Aorta (tissue), 5 donors: ENCODE data around the gene SPDEF. TPM values are rescaled to one million over a fixed set of nuclear protein-coding genes. Genes with fewer than 3 reads are reported as not detected.

Experiments
- ATAC-seq: fragments of 200-7000 bp; cut with Tn5 transposase; one replicate; pipeline ENCODE4 v1.9.1; 2022; ENCODE audit warnings: moderate library complexity; ENCODE audit not compliant: low FRiP score
- DNase-seq, 2 donors: peaks; one replicate each; pipeline ENCODE4 v3.0.0-alpha.2; 2020
- H3K27ac ChIP-seq, 2 donors: one replicate each; pipeline ENCODE4 v1.5.1; 2013; ENCODE audit warnings: low read length in 2 of 2, mild to moderate bottlenecking in 2 of 2, moderate library complexity in 2 of 2, control low read depth in 1 of 2, inconsistent platforms in 1 of 2, low read depth in 1 of 2
- H3K27me3 ChIP-seq, 2 donors: one replicate each; pipeline ENCODE4 v1.6.1; 2013; ENCODE audit warnings: control low read depth in 1 of 2, low read length in 1 of 2, mild to moderate bottlenecking in 1 of 2, moderate library complexity in 1 of 2; ENCODE audit not compliant: insufficient read depth in 2 of 2, control insufficient read depth in 1 of 2
- H3K36me3 ChIP-seq, 2 donors: one replicate each; pipeline ENCODE4 v1.6.1; 2013; ENCODE audit warnings: control low read depth in 1 of 2, low read length in 1 of 2, mild to moderate bottlenecking in 1 of 2; ENCODE audit not compliant: insufficient read depth in 2 of 2, control insufficient read depth in 1 of 2
- H3K4me1 ChIP-seq, 2 donors: one replicate each; pipeline ENCODE4 v1.6.1; 2013; ENCODE audit warnings: low read length in 2 of 2, control low read depth in 1 of 2, mild to moderate bottlenecking in 1 of 2, moderate library complexity in 1 of 2; ENCODE audit not compliant: insufficient read depth in 2 of 2, control insufficient read depth in 1 of 2
- H3K4me3 ChIP-seq, 2 donors: one replicate each; pipeline ENCODE4 v1.5.1; 2013; ENCODE audit warnings: low read length in 2 of 2, control low read depth in 1 of 2, mild to moderate bottlenecking in 1 of 2
- H3K9me3 ChIP-seq: one replicate; pipeline ENCODE4 v1.6.1; 2013; ENCODE audit warnings: mild to moderate bottlenecking, low read length; ENCODE audit not compliant: control insufficient read depth
- WGBS, 2 donors: extraction: QIAGEN DNeasy Blood & Tissue Kit; methylation state at CpG; one replicate each; pipeline ENCODE4 v1.1.7; 2013; 5-methylcytosine and 5-hydroxymethylcytosine counted together
- intact Hi-C, 2 donors: fragments of 100-400 bp; cut with DNase I; formaldehyde crosslinking; loops; one replicate each; pipeline versions ENCODE4 v1.14.2 to v1.15.0; 2022
- polyA plus RNA-seq, 2 donors: library from polyadenylated mRNA; stranded (reverse); fragments of 200-250 nt; gene quantifications; one replicate each; pipeline ENCODE4 v1.2.3, GENCODE V29; 2013
- total RNA-seq, 2 donors: library from RNA; stranded (reverse); fragmentation: NEBNext Ultra II Directional; extraction: Animal tissue kit (Norgen Biotek cat#: 25700); gene quantifications; one replicate each; pipeline ENCODE4 v1.2.1, GENCODE V29; 2021
- donor health status: healthy with polysubstance abuse.
- donor health status: Bipolar disorder and iron deficiency.
- donor health status: DM: no; HTN: no; CAD: no.
- donor health status: DM: no; HTN: no; CAD: no.
- donor health status: DM: yes; HTN: yes; CAD: no.

SPDEF gene
- total and polyA plus RNA-seq, 4 donors: 0.23 to 3.0 (median 0.67) TPM; not detected in 1

GRCh38 chr6:34578445-34579262 is 22.5 kb upstream of the SPDEF start:
- intact Hi-C loops: no loop called here
- no peaks in the 10 kb centered on the region for H3K27me3 ChIP-seq
- ATAC-seq (no peak), DNase-seq (peak in 1 of 2 donors; percentile 10)
- H3K9me3 ChIP-seq: no peaks in the 10 kb centered on the region
- WGBS, 2 donors: 93 to 96% methylated on average over 7 of the region's 7 CpGs
- no peak overlapping the region for H3K27ac ChIP-seq
- H3K4me3 ChIP-seq: no peak overlapping the region
- H3K36me3 ChIP-seq: no peaks in the 10 kb centered on the region
- no peaks in the 10 kb centered on the region for H3K4me1 ChIP-seq

GRCh38 chr6:34576286-34576955 is 20.3 kb upstream of the SPDEF start:
- Histone ChIP-seq H3K36me3 (no peaks in the 10 kb centered on the region), H3K9me3 (no peaks in the 10 kb centered on the region), H3K4me3 (no peak overlapping the region), H3K27ac (no peak overlapping the region), H3K4me1 (no peaks in the 10 kb centered on the region), H3K27me3 (no peaks in the 10 kb centered on the region)
- WGBS, 2 donors: 87 to 90% methylated on average over 18 of the region's 18 CpGs
- ATAC-seq (no peak), DNase-seq (peak in 1 of 2 donors; percentile 57)
- intact Hi-C loops: no loop called here

- 60 to 69% methylated on average over 3 of the region's 3 CpGs for WGBS, 2 donors
- H3K27me3 ChIP-seq: no peaks in the 10 kb centered on the region
- no peak for ATAC-seq
- no peaks in the 10 kb centered on the region for H3K36me3 ChIP-seq
- H3K4me1 ChIP-seq: no peaks in the 10 kb centered on the region
- no peaks in the 10 kb centered on the region for H3K9me3 ChIP-seq
- H3K4me3 ChIP-seq: no peak overlapping the region
- H3K27ac ChIP-seq: no peak overlapping the region
- intact Hi-C loops: no loop called here
- no peak for DNase-seq
Measured at GRCh38 chr6:34575326-34575725, 19.2 kb upstream of the SPDEF start.

GRCh38 chr6:34574647-34575293 is 18.6 kb upstream of the SPDEF start:
- intact Hi-C loops: no loop called here
- 66 to 79% methylated on average over 10 of the region's 10 CpGs for WGBS, 2 donors
- Histone ChIP-seq H3K27me3 (no peaks in the 10 kb centered on the region), H3K36me3 (no peaks in the 10 kb centered on the region), H3K9me3 (no peaks in the 10 kb centered on the region), H3K27ac (no peak overlapping the region), H3K4me3 (no peak overlapping the region), H3K4me1 (no peaks in the 10 kb centered on the region)
- no peak for DNase-seq
- ATAC-seq: no peak

GRCh38 chr6:34573567-34574183 is 17.5 kb upstream of the SPDEF start:
- Histone ChIP-seq H3K4me3 (no peak overlapping the region), H3K27ac (no peak overlapping the region), H3K4me1 (no peaks in the 10 kb centered on the region), H3K27me3 (no peaks in the 10 kb centered on the region), H3K9me3 (no peaks in the 10 kb centered on the region), H3K36me3 (no peaks in the 10 kb centered on the region)
- 74 to 76% methylated on average over 8 of the region's 8 CpGs for WGBS, 2 donors
- intact Hi-C loops: no loop called here
- ATAC-seq: no peak
- DNase-seq: peak in 1 of 2 donors; percentile 41

GRCh38 chr6:34572585-34572984 is 16.5 kb upstream of the SPDEF start:
- Histone ChIP-seq H3K27me3 (no peaks in the 10 kb centered on the region), H3K27ac (no peak overlapping the region), H3K36me3 (no peaks in the 10 kb centered on the region), H3K9me3 (no peaks in the 10 kb centered on the region), H3K4me1 (no peaks in the 10 kb centered on the region), H3K4me3 (no peak overlapping the region)
- 83 to 85% methylated on average over 6 of the region's 6 CpGs for WGBS, 2 donors
- ATAC-seq (no peak), DNase-seq (no peak)
- intact Hi-C loops: no loop called here

GRCh38 chr6:34572021-34572420 is 15.9 kb upstream of the SPDEF start:
- Histone ChIP-seq H3K4me3 (no peak overlapping the region), H3K9me3 (no peaks in the 10 kb centered on the region), H3K27me3 (no peaks in the 10 kb centered on the region), H3K36me3 (no peaks in the 10 kb centered on the region), H3K4me1 (no peaks in the 10 kb centered on the region), H3K27ac (no peak overlapping the region)
- intact Hi-C loops: no loop called here
- ATAC-seq: no peak
- 66 to 70% methylated on average over 15 to 16 of the region's 16 CpGs for WGBS, 2 donors
- no peak for DNase-seq

- 44 to 48% methylated on average over 9 of the region's 9 CpGs for WGBS, 2 donors
- intact Hi-C loops: no loop called here
- no peak for ATAC-seq
Measured at GRCh38 chr6:34571388-34571787, 15.3 kb upstream of the SPDEF start.

More at GRCh38 chr6:34571388-34571787, 15.3 kb upstream of the SPDEF start:
- Histone ChIP-seq H3K4me3 (no peak overlapping the region), H3K4me1 (no peaks in the 10 kb centered on the region), H3K27me3 (no peaks in the 10 kb centered on the region), H3K36me3 (no peaks in the 10 kb centered on the region), H3K27ac (no peak overlapping the region), H3K9me3 (no peaks in the 10 kb centered on the region)
- DNase-seq: no peak
